HG02981 (cell line): ENCODE measurements around the gene FOXP1.
"Not testable (repeated sequence)": the region's sequence is repeated elsewhere in the genome, so short reads cannot be mapped to it uniquely, and the experiment has no call there.

Experiments used
- ATAC-seq: cut with Tn5 transposase; IDR thresholded peaks from one replicate; pipeline ENCODE4 v1.9.1; 2021; ENCODE audit warnings: mild to moderate bottlenecking, moderate library complexity; ENCODE audit not compliant: unreplicated experiment

FOXP1 gene

GRCh38 chr3:71031181-71031580 lies 552.3 kb downstream of the FOXP1 start:
- ATAC-seq, result no peak

DNA sequence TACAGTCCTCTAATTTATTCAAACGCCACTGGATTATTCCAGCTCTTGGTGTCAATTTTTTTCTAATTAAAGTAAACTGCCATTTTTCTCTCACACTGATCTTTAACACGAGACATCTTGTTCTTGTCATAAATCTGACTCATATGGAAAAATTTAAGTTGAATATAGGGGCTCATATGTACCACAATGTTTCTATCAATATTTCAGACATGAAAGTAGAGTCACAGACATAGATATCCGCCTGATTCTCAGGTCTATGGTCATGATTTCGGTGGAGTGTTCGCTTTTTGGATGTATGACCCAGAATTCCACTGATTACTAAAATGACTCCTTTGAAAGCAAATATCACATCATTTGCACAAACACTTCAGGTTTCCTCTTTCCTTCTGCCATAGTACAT lies 552.8 kb downstream of the FOXP1 start:
- ATAC-seq, result no peak

GRCh38 chr3:71029770-71030169 lies 553.8 kb downstream of the FOXP1 start:
- ATAC-seq, result no peak

- no peak for ATAC-seq
These were observed 554.7 kb downstream of the FOXP1 start for GRCh38 chr3:71028802-71029201.

GRCh38 chr3:71028184-71028583 lies 555.3 kb downstream of the FOXP1 start:
- ATAC-seq, result no peak

GRCh38 chr3:71026634-71027578 lies 556.6 kb downstream of the FOXP1 start:
- no peak for ATAC-seq

DNA sequence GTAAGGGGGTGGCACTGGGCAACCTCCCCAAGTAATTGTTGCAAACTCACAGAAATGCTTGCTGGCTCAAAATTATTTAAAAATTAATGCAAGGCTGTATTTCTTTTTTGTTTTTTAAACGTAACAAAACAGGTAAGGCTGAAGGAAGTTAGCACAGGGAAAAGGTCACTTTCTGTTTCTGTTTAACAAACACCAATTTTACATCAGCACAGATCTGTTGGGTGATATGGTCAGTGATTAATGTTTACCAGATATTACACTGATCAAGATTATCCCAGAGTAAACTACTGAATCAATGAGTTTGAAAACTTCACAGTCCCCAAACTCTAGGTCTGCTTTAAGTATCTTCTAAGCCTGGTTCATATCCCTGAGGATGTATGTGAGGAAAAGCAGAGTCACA lies 558.0 kb downstream of the FOXP1 start:
- ATAC-seq, result no peak

GRCh38 chr3:71025010-71025409 lies 558.5 kb downstream of the FOXP1 start:
- ATAC-seq, result no peak

GRCh38 chr3:71022551-71023335 lies 560.8 kb downstream of the FOXP1 start:
- no peak for ATAC-seq

GRCh38 chr3:71018799-71019198 lies 564.7 kb downstream of the FOXP1 start:
- no peak for ATAC-seq

DNA sequence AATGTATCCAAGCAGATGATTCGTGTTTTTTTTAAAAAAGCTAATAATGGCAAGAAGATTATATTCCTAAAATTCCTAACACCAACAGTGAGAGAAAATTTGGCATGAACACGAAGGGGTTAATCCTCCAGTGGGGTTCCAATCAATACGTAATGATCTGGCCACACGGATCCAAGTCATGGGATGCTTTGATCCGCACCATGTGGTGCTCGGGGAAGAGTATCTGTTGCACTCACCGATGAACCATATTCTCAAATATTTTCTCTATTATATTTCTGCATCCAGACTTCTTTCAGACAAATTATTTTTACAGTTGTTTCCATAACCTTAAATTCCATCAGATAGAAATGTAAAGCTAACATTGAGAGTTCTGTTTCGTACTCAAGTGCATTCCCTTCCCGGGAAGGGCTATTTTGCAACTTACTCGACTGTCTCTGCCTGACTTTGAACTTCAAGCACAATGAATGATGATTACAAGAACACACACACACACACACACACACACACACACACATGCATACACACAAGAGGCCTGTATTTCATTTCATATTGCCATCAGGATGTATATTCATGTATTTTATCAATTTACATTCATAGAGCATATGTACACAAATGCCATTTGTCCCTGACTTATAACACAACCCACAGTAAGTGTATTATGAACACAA lies 567.2 kb downstream of the FOXP1 start:
- ATAC-seq, result no peak

- not testable (repeated sequence) for ATAC-seq
These were observed 568.9 kb downstream of the FOXP1 start for GRCh38 chr3:71014616-71015015.

DNA sequence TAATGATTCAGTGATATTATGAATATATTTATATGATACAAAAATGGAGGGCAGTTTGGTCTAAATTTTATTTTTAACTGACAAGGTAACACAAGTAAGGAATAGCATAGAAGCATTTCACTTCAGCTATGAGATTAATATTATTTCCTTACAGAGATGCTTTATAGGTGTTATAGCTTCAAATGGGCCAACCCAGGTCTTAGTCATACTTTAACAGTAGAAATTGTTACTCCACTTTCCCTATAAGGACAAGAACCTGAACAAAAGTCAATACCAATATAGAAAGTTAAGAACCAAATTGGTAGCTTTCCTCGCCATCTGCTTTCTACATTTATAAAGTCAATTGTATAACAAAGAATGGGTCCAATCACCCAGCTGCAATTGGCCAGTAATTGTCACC lies 570.6 kb downstream of the FOXP1 start:
- no peak for ATAC-seq

- peak; percentile 81 for ATAC-seq
These were observed 571.8 kb downstream of the FOXP1 start for GRCh38 chr3:71011565-71012287.

DNA sequence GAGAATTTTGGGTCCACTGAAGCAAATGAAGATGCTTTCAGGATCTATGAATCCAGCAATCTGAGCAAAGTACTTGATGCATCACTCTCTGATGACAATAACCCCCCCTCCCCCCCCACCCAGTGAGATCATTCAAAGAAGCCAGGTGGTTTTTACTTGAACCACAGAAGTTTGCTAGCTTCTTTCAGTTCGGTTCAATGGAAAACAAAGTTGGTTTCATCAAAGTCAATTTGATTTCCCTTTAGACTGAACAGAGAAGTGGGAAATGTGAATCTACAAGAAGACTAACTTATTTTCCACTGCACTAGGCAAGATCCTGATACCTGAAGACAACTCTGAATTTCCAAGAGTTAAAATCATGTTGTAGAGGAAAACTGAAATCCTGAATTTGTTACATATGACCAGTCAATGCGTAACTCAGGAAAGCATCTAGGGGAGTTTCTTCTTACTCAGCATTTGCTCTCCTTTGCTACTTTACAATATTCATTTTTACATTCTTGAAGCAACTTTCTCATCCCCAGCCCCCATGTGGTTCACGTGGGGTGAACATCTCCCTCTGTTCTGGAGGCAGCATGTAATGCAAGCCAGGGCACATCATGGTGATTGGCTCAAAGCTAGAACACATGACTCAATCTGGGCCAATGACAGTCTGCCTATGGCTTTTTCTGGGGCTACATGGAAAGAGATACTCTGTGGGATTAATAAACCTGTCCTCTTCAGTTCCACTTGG lies 572.6 kb downstream of the FOXP1 start:
- ATAC-seq, result peak; percentile 75

DNA sequence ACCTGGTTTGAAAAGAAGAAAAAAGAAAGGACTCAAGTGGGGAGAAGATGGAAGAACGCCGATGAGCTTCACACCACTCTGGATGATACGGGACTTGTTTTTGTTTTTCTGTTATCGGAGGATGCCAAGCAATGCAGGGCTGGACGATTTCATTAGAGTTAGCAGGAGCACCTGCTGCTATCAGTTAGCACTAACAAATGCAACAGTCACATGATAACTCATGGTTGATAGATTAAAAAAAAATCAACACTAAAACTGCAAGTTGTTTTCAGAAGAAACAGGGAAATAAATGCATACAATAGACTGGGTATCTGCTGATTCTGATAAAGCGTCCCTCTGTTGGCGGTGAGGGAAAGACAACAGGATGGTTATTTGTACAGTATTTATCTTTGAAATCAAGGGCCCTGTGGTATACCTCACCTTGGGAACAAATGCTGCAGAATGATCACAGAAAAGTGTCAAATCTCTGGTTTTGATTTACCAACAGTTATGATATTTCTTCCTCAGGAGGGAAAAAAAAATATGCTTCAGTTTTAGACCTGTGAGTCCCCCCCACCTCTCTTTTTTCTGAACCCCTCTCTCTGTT lies 575.1 kb downstream of the FOXP1 start:
- ATAC-seq, result no peak

- ATAC-seq, result no peak
These were observed 576.4 kb downstream of the FOXP1 start for GRCh38 chr3:71006810-71007785.

- ATAC-seq, result no peak
These were observed 577.7 kb downstream of the FOXP1 start for GRCh38 chr3:71005702-71006321.
